PC-9 (cell line): ENCODE results near the gene FARS2. TPM values are rescaled to one million over a fixed set of nuclear protein-coding genes. Genes with fewer than 3 reads are reported as not detected.

Experiments
- BruUV-seq: library from RNA; stranded (reverse); fragments of 400-500 nt; replicated peaks from 2 replicates; lab custom pipeline; 2021; lab: Mats Ljungman, UMichigan
- CTCF ChIA-PET: fragments of 300-600 bp; sonication (Branson Sonifier 250); formaldehyde crosslinking; loops from one replicate; lab custom pipeline; 2022; ENCODE audit warnings: antibody characterized with exemption; lab: Charles Lee
- POLR2A ChIA-PET: fragments of 300-600 bp; sonication (Branson Sonifier 250); formaldehyde crosslinking; loops from one replicate; lab custom pipeline; 2022; ENCODE audit warnings: antibody characterized with exemption; ENCODE audit not compliant: unreplicated experiment; lab: Charles Lee
- DNase-seq, 2 experiments: peaks; one replicate each; pipeline versions ENCODE4 v3.0.0 to v3.0.0-alpha.2; 2015 to 2022; ENCODE audit warnings: mixed read lengths in 1 of 2
- H2AFZ ChIP-seq: fragments of 200-600 bp; sonication (generic); 2 replicates; pipeline ENCODE4 v1.8.1; 2017; ENCODE audit warnings: antibody characterized with exemption
- H3F3A ChIP-seq: fragments of 200-600 bp; sonication (generic); 2 replicates; pipeline ENCODE4 v1.8.1; 2017; ENCODE audit warnings: antibody characterized with exemption, mild to moderate bottlenecking, low read depth; ENCODE audit not compliant: insufficient read depth
- H3K27ac ChIP-seq: fragments of 200-600 bp; sonication (generic); 2 replicates; pipeline ENCODE4 v1.6.1; 2016; ENCODE audit warnings: mixed run types
- H3K27me3 ChIP-seq: fragments of 200-600 bp; sonication (generic); 2 replicates; pipeline ENCODE4 v1.6.1; 2016; ENCODE audit warnings: low read depth, mixed run types; ENCODE audit not compliant: insufficient read depth
- H3K36me3 ChIP-seq: fragments of 200-600 bp; sonication (generic); 2 replicates; pipeline ENCODE4 v1.6.1; 2016; ENCODE audit warnings: low read depth, mixed run types
- H3K4me1 ChIP-seq: fragments of 200-600 bp; sonication (generic); replicated peaks from 2 replicates; pipeline ENCODE4 v1.6.1; 2016; ENCODE audit warnings: mixed run types; ENCODE audit not compliant: insufficient read depth
- H3K4me2 ChIP-seq: fragments of 200-600 bp; sonication (generic); 2 replicates; pipeline ENCODE4 v1.6.1; 2017; ENCODE audit warnings: mixed run types
- H3K4me3 ChIP-seq: fragments of 200-600 bp; sonication (generic); 2 replicates; pipeline ENCODE4 v1.6.1; 2016; ENCODE audit warnings: mixed run types
- H3K79me2 ChIP-seq: fragments of 200-600 bp; sonication (generic); 2 replicates; pipeline ENCODE4 v1.6.1; 2017; ENCODE audit warnings: low read depth, mixed run types
- H3K9me2 ChIP-seq: fragments of 200-600 bp; sonication (generic); 2 replicates; pipeline ENCODE4 v1.8.1; 2017; ENCODE audit warnings: mild to moderate bottlenecking; ENCODE audit not compliant: insufficient read depth
- H3K9me3 ChIP-seq: fragments of 200-600 bp; sonication (generic); 2 replicates; pipeline ENCODE4 v1.8.1; 2016; ENCODE audit warnings: low read depth; ENCODE audit not compliant: insufficient read depth
- H4K20me1 ChIP-seq: fragments of 200-600 bp; sonication (generic); 2 replicates; pipeline ENCODE4 v1.8.1; 2017; ENCODE audit not compliant: insufficient read depth
- CTCF ChIP-seq: fragments of 200-600 bp; sonication (generic); conservative IDR thresholded peaks from 2 replicates; pipeline ENCODE4 v1.6.1; 2017; ENCODE audit warnings: mixed run types, antibody characterized with exemption, mild to moderate bottlenecking, moderate library complexity
- EZH2 ChIP-seq: fragments of 200-600 bp; sonication (generic); IDR thresholded peaks from 2 replicates; pipeline ENCODE4 v1.8.0; 2017; ENCODE audit warnings: antibody characterized with exemption, low read depth
- intact Hi-C: fragments of 100-400 bp; cut with micrococcal nuclease; formaldehyde crosslinking; loops from one replicate; pipeline ENCODE4 v1.10.0; 2022; ENCODE audit not compliant: unreplicated experiment
- total RNA-seq: library from RNA; stranded (reverse); gene quantifications from 2 replicates; pipeline ENCODE4 v1.2.3, GENCODE V29; 2021

Gene FARS2
- total RNA-seq, 1 experiment from 2014 or later: 26.7 TPM

GRCh38 chr6:5266423-5266822 is 5.1 kb downstream of the FARS2 start:
- Histone ChIP-seq H2AFZ (no peak overlapping the region), H3K9me3 (no peaks in the 10 kb centered on the region), H3K27ac (no peak overlapping the region), H3K36me3 (no peaks in the 10 kb centered on the region), H3K4me3 (no peak overlapping the region), H3F3A (no peaks in the 10 kb centered on the region; the same call in 1 of the 2 replicates), H3K4me1 (peaks cover 8% of the 10 kb centered on the region; the same call in 1 of the 2 replicates), H3K79me2 (peaks cover 20% of the 10 kb centered on the region), H3K27me3 (no peaks in the 10 kb centered on the region), H3K4me2 (no peak overlapping the region), H3K9me2 (no peaks in the 10 kb centered on the region), H4K20me1 (no peaks in the 10 kb centered on the region)
- intact Hi-C loops: no loop called here
- BruUV-seq: no TSS peak
- ChIA-PET CTCF (interaction anchor here (0.6 kb wide), 2 partner anchors 10 to 46 kb away, joined by 3 read pairs; no protein-coding TSS in a partner anchor), POLR2A (interaction anchor here (0.6 to 0.7 kb wide), 2 partner anchors 21 to 792 kb away, joined by 4 to 5 read pairs; no protein-coding TSS in a partner anchor)
- DNase-seq: no peak
- TF ChIP-seq CTCF (no peak), EZH2 (no peak)

GRCh38 chr6:5270093-5270680 is 8.9 kb downstream of the FARS2 start:
- CTCF ChIA-PET: no interaction called here
- 0 out of 2 replicates have a peak, but pooled peaks cover 2% of the 10 kb centered on the region for H3K79me2 ChIP-seq
- no peak for TF ChIP-seq CTCF
- no peak for TF ChIP-seq EZH2

GRCh38 chr6:5271926-5272325 is 10.6 kb downstream of the FARS2 start:
- Histone ChIP-seq H3K9me2 (no peaks in the 10 kb centered on the region), H3K4me1 (no peaks in the 10 kb centered on the region), H3K9me3 (no peaks in the 10 kb centered on the region), H3K27me3 (no peaks in the 10 kb centered on the region), H3K36me3 (no peaks in the 10 kb centered on the region), H3F3A (no peaks in the 10 kb centered on the region), H3K27ac (no peak overlapping the region), H4K20me1 (0 out of 2 replicates have a peak, but pooled peaks cover 5% of the 10 kb centered on the region), H3K79me2 (no peaks in the 10 kb centered on the region), H3K4me2 (no peak overlapping the region), H2AFZ (no peak overlapping the region), H3K4me3 (no peak overlapping the region)
- intact Hi-C loops: no loop called here
- POLR2A ChIA-PET: no interaction called here
- DNase-seq: no peak
- CTCF ChIA-PET: no interaction called here
- no TSS peak for BruUV-seq
- TF ChIP-seq CTCF (no peak), EZH2 (no peak)

More at GRCh38 chr6:5270093-5270680, 8.9 kb downstream of the FARS2 start:
- no peak for DNase-seq
- H2AFZ ChIP-seq: no peak overlapping the region
- H3K4me2 ChIP-seq: no peak overlapping the region
- POLR2A ChIA-PET: no interaction called here
- H3K36me3 ChIP-seq: no peaks in the 10 kb centered on the region
- no peak overlapping the region for H3K4me3 ChIP-seq
- H3K27ac ChIP-seq: no peak overlapping the region
- no peaks in the 10 kb centered on the region for H3K27me3 ChIP-seq
- no peaks in the 10 kb centered on the region for H3K9me2 ChIP-seq
- H4K20me1 ChIP-seq: 0 out of 2 replicates have a peak, but pooled peaks cover 5% of the 10 kb centered on the region
- no TSS peak for BruUV-seq
- no peaks in the 10 kb centered on the region for H3K9me3 ChIP-seq
- intact Hi-C loops: no loop called here
- H3K4me1 ChIP-seq: no peaks in the 10 kb centered on the region
- H3F3A ChIP-seq: no peaks in the 10 kb centered on the region
